ENCODE measurements around the gene PIM1.

The PIM1 gene

DNA sequence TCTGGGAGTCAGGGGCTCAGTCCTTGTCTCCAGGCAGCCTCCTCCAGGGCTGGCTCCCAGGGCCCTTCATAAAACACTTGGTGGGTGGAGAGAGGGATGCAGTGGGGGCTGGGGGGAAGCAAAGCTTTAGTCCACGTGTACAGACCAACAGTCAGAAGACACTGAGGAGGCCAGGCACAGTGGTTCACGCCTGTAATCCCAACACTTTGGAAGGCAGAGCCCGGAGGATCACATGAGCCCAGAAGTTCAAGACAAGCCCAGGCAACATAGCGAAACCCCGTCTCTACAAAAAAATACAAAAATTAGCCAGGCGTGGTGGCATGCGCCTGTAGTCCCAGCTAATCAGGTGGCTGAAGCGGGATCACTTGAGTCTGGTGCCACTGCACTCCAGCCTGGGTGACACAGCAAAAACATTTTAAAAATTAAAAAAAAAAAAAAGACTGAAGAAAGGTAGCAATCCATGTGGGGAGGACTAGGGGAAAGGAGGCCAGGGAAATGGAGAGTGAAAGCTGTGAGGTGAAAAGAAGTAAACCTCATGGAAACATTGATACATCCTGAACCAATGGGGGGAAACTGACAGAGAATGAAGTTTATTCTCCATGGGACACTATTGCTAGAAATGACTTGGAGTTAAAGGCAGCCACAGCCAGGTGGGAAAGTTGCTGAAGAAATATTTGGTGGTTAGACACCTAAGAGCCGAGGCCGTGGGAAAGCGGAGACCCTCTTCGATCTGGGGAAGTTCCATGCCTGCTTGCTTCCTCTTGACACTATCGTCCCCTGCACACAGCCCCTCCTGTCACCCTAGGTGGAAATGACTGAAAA, 35.4 kb downstream of the PIM1 start:
- no peak for TF ChIP-seq ZFX (IDR thresholded peaks at IDR 0.05)
- TF ChIP-seq, protein P1, sequence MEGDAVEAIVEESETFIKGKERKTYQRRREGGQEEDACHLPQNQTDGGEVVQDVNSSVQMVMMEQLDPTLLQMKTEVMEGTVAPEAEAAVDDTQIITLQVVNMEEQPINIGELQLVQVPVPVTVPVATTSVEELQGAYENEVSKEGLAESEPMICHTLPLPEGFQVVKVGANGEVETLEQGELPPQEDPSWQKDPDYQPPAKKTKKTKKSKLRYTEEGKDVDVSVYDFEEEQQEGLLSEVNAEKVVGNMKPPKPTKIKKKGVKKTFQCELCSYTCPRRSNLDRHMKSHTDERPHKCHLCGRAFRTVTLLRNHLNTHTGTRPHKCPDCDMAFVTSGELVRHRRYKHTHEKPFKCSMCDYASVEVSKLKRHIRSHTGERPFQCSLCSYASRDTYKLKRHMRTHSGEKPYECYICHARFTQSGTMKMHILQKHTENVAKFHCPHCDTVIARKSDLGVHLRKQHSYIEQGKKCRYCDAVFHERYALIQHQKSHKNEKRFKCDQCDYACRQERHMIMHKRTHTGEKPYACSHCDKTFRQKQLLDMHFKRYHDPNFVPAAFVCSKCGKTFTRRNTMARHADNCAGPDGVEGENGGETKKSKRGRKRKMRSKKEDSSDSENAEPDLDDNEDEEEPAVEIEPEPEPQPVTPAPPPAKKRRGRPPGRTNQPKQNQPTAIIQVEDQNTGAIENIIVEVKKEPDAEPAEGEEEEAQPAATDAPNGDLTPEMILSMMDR (conservative IDR thresholded peaks at IDR 0.05), result no peak
- H3K27ac ChIP-seq, result no peak overlapping the region

DNA sequence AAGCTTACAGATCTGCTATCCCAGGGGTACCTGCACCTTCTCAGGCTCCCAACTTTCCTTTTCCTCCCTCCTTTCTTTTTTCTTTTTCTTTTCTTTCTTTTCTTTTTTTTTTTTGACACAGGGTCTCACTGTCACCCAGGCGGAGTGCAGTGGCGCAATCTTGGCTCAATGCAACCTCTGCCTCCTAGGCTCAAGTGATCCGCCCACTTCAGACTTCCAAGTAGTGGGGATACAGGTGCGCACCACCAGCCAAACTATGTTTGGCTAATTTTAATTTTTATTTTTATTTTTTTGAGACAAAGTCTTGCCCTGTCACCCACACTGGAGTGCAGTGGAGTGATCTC, 36.0 kb downstream of the PIM1 start:
- H3K27ac ChIP-seq, result no peak overlapping the region
- TF ChIP-seq ZFX (IDR thresholded peaks at IDR 0.05), result no peak
- TF ChIP-seq, protein P1 (conservative IDR thresholded peaks at IDR 0.05), result no peak

DNA sequence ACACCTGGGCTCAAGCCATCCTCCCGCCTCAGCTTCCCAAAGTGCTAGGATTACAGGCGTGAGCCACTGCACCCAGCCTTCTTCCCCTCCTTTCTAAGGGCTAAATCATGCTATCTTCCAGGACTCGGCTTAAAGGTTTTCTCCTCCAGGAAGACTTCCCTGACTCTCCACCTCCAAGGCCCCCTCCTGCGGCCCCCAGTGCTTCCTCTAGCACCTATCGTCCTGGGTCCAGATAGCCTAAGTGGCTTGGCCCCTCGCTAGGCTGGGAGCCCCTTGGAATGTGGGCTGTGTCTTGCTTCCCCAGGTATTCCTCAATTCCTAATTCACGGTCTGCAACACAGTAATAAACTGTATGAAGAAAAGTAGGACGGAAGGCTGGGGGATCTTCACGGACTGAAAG, 36.7 kb downstream of the PIM1 start:
- TF ChIP-seq, protein P1 (conservative IDR thresholded peaks at IDR 0.05), result no peak
- no peak for TF ChIP-seq ZFX (IDR thresholded peaks at IDR 0.05)
- H3K27ac ChIP-seq, result no peak overlapping the region

DNA sequence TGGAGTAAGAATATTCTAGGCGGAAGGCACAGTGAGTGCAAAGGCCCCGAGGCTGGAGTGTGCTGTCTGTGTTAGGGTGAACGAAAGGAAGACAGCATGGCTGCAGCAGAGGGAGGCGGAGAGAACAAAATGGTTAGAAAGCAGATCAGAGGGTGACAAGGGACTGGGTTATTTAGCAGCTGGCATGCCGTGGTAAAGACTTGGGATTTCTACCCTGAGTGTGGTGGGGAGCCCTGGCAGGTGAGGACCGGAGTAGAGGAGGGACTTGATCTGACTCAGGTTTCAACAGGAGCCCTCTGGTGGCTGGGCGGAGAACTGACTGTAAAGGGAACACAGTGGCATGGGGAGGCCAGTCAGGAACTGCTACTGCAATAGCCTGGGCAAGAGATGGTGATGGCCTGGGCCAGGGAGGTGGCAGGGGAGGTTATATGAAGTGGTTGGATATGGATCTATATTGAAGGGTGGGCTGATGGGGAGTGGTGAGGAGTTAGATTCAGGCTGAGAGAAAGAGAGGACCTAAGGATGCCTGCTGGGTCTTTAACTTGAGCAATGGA, 38.0 kb downstream of the PIM1 start:
- H3K27ac ChIP-seq, result no peak overlapping the region

DNA sequence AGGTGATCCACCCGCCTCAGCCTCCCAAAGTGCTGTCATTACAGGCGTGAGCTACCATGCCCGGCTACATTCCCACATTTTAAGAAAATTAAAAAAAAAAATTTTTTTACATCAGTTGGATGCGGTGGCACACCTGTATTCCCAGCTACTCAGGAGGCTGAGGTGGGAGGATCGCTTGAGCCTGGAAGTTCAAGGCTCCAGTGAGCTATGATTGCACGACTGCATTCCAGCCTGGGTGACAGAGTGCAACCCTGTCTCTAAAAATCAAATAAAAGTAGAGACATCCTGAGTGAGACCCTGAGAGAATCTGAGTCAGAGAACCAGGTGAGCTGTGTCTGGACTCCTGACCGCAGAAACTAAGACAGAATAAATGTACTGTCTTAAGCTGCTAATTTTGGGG, 38.8 kb downstream of the PIM1 start:
- no peak overlapping the region for H3K27ac ChIP-seq
- no peak for TF ChIP-seq ZFX (IDR thresholded peaks at IDR 0.05)
- TF ChIP-seq, protein P1 (conservative IDR thresholded peaks at IDR 0.05), result no peak

More for the DNA sequence above, 38.0 kb downstream of the PIM1 start:
- no peak for TF ChIP-seq ZFX (IDR thresholded peaks at IDR 0.05)
- TF ChIP-seq, protein P1 (conservative IDR thresholded peaks at IDR 0.05), result peak; percentile 86

DNA sequence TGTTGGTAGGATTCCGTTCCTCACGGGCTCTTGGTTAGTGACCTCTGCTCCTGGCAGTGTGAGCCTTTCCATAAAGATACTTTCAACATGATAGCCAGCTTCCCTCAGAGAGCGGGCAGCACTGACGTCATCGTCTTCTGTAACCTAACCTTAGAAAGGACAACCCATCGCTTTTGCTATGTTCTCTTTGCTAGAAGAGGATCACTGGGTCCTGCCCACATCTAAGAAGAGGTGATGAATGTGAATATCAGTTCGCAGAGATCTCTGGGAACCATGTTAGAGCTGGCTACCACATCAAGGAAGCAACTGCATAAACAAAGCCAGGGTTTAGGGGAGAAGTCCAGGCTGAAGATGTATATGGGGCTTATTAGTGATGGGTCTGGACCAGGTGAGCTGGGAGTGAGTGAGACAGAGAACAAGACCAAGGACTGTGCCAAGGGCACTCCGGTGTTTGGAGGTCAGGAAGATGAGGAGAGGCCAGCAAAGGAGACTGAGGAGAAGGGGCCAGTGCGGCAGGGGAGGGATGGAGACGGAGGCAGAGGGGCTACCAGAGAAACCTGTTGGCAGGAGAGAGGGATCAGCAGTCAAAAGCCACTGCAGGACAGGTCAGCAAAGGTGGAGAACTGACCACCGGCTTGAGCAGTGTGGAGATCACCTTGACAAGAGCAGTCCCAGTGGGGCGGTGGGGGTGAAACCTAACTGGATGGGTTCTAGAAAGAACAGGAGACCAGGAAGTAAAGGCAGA, 39.7 kb downstream of the PIM1 start:
- no peak for TF ChIP-seq ZFX (IDR thresholded peaks at IDR 0.05)
- TF ChIP-seq, protein P1 (conservative IDR thresholded peaks at IDR 0.05), result no peak
- H3K27ac ChIP-seq, result no peak overlapping the region

All from C4-2B (cell line).